GM23338 (cell line): ENCODE data around the gene MRNIP.

Source experiments
- CREB1 ChIP-seq: fragments of 250-450 bp; sonication (Bioruptor Pico); IDR thresholded peaks from 2 replicates; pipeline ENCODE4 v1.5.0; 2020; ENCODE audit warnings: low read depth, mild to moderate bottlenecking, moderate library complexity
- CTCF ChIP-seq, 2 experiments: fragments of 200-600 bp in 1 of 2; sonication (generic) in 1 of 2; conservative IDR thresholded peaks; 2 replicates each; pipeline versions ENCODE4 v1.5.1 to v1.6.1; 2016 to 2017; ENCODE audit warnings: antibody characterized with exemption in 2 of 2, low read depth in 2 of 2, mild to moderate bottlenecking in 2 of 2, moderate library complexity in 1 of 2
- EZH2 ChIP-seq: fragments of 200-600 bp; sonication (generic); IDR thresholded peaks from one replicate; pipeline ENCODE4 v1.8.0; 2017; ENCODE audit warnings: antibody characterized with exemption, mild to moderate bottlenecking, low read depth; ENCODE audit not compliant: unreplicated experiment
- EZH2phosphoT487 ChIP-seq: fragments of 200-600 bp; sonication (generic); IDR thresholded peaks from one replicate; pipeline ENCODE4 v1.8.1; 2018; ENCODE audit warnings: antibody characterized with exemption; ENCODE audit not compliant: unreplicated experiment
- JUNB ChIP-seq: IDR thresholded peaks from one replicate; pipeline ENCODE4 v1.6.1; 2016; ENCODE audit warnings: antibody characterized with exemption; ENCODE audit not compliant: unreplicated experiment
- POLR2AphosphoS5 ChIP-seq: IDR thresholded peaks from 2 replicates; pipeline ENCODE4 v1.6.1; 2016; ENCODE audit warnings: antibody characterized with exemption, low read depth
- REST ChIP-seq: IDR thresholded peaks from one replicate; pipeline ENCODE4 v1.6.1; 2018; ENCODE audit warnings: antibody characterized with exemption; ENCODE audit not compliant: unreplicated experiment

GRCh38 chr5:179886190-179886911, 27.7 kb upstream of the MRNIP start:
- TF ChIP-seq CTCF (conservative IDR thresholded peaks at IDR 0.05; ENCODE audit: low read depth in 2 of 2) (no peak), EZH2 (no peak), JUNB (no peak), REST (no peak), POLR2AphosphoS5 (no peak), EZH2phosphoT487 (no peak), CREB1 (CRISPR knock-in tag) (no peak)
